CD4-positive, alpha-beta T cell treated with Interleukin-10 for 1 hour (primary cell): ENCODE measurements around the gene MUC2.

Experiments used
- DNase-seq: peaks from one replicate; pipeline ENCODE4 v3.0.0-alpha.2; 2020

Gene MUC2

DNA sequence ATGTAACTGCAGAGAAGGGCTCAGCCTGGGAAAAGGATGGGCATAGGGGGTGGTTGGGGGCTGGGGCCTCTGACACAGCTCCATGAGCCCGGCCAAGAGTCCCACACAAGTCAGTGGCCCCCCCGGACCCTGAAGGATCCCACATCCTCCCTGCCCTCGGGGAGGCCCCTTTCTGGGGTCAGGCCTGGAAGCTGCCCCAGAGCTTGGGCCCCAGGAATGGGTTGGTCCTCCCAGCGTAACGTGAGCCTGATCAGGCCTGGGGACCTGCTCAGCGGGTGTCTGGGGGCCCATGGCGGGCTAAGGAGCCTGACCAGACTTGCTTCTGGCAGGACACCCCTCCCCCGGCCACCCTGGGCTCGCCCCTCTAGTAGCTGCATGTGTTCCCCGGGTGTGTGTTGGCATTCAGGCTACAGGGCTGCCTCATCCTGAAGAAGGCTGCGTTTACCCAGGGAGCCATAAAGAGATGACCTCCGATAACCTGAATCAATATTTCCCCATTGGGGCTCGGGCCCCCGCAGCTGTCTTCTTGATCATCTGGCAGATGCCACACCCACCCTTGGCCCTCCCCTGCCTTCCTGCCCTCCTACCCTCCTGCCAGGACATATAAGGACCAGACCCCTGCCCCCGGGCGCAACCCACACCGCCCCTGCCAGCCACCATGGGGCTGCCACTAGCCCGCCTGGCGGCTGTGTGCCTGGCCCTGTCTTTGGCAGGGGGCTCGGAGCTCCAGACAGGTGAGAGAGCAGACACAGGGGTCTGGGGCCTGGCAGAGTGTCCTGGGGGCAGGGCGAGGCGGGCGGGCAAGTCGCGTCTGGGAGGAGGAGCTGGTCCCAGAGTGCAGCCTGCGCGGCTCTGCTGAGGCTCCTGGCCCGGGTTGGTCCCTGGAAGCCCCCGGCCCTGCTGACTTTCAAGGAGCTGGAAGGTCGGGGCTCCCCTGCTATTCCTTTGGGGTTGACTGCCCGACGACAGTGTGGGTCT is at the start of gene MUC2:
Gene MUC2, plus strand, starts transcription at position 631 of the 978 bp plus-strand sequence.
- DNase-seq, result no peak

- no peak for DNase-seq
These were observed 49.1 kb upstream of the MUC2 start for GRCh38 chr11:1025410-1026162.

DNA sequence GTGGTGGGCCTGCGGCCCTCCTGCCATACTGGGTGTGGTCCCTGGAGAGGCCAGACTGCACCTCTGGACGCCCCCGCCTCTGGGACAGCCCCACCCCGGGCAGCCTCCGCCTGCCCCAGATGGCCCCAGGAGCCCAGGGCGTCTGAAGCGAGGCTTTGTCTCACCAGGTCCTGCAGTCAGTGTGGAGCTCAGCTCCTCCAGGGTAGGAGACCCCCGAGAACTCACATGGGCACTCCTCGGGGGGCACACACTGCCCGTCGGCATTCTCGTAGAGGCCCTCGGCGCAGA is 48.6 kb upstream of the MUC2 start:
- DNase-seq, result no peak

DNA sequence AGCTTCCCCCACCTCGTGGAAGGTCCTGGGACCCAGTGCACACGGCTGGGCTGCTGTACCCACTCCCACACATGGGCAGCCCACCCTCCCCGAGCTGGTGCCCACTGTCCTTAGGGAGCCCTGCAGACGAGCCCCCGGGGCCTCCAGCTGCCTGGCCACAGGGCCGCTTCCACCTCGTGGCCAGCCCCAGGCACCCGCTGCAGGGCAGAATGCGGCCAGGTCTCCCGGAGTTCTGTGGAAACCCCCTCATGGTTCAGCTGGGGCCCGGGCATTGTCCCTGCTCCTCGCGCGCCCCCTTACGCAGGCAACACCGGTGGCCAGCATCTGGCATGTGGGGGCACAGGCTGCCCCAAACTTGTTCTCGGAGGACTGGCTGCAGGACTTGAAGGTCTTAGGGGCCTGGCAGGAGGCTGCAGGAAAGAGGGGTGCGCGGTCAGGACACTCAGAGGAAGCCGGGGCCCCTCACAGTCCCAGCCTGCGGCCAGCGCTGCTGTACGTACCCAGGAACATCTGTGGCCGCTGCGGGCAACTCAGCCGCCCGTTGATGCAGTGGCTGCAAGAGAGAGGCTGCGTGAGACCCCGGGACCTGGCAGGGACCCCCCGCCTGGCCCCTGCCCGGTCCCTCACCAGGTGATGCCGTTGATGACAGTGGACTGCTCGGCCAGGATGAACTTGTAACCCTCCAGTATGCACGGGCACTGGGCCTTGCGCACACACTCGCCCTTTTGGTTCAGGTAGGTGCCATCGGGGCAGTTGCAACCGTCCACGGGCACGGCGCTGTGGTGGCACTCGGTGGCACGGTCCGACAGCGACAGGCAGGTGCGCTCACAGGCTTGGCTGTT is 47.8 kb upstream of the MUC2 start:
- DNase-seq, result no peak

- no peak for DNase-seq
These were observed 47.0 kb upstream of the MUC2 start for GRCh38 chr11:1027483-1028290.

GRCh38 chr11:1028291-1028540 is 46.5 kb upstream of the MUC2 start:
- DNase-seq, result no peak

- DNase-seq, result no peak
These were observed 46.1 kb upstream of the MUC2 start for GRCh38 chr11:1028616-1029015.

GRCh38 chr11:1029051-1029450 is 45.6 kb upstream of the MUC2 start:
- no peak for DNase-seq

DNA sequence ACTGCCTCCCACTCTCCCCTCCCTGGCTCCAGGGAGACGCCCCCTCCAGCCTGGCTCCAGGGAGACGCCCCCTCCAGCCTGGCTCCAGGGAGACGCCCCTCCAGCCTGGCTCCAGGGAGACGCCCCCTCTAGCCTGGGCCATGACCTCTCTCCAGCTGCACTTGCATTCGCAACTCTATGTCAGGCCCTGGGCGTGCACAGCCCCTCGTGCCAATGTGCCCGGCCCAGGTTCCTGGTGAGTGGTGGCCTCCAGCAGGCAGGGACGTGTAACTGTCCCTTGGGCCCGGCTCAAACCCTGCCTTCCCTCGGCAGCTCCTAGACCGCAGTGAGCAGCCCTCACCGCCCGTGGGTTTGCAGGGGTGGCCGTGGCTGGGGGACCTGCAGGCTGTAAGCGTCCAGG is 45.0 kb upstream of the MUC2 start:
- no peak for DNase-seq

DNA sequence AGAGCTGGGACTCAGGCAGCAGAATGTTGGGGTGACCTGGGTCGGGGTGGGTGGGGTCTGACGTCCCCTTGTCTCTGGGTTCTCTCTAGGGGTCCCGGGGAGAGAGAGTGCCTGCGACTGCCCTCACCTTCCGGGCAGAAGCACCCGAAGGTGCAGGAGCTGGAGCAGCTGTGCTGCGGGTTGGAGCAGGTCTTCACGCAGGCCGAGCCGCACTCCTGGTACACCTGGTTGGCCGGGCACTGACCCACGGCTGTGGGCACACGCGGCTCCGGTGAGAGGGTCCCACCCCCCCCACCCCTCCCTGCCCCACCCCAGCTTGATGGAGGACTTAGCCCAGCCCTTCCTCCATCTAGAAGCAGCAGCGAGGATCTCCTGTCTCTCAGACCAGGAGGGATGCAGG is 44.6 kb upstream of the MUC2 start:
- DNase-seq, result no peak

GRCh38 chr11:1030556-1030955 is 44.1 kb upstream of the MUC2 start:
- no peak for DNase-seq

- no peak for DNase-seq
These were observed 43.4 kb upstream of the MUC2 start for GRCh38 chr11:1031121-1031899.

DNA sequence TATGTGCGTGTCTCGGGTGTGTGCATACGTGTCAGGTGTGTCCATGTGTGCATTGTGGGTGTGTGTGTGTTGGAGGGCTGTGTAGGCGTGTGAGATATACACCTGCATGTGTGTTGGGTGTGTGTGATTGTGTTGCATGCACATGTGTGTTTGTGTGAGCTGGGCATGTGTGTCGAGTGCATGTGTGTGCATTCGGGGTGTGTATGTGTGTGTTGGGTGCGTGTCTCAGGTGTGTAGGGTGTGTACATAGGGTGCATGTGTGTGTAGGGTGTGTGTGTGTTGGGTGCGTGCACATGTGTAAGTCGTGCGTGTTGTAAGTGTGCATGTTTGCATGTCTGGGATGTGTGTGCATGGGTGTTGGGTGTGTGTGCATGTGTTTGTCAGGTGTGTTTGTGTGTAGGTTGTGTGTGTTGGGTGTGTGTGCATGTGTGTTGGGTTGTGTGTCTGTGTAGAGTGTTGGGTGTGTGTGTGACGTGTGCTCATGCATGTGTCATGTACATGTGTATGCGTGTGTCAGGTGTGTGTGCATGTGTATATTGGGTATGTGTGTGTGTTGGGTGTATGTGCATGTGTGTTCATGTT is 42.3 kb upstream of the MUC2 start:
- DNase-seq, result no peak

- no peak for DNase-seq
These were observed 41.5 kb upstream of the MUC2 start for GRCh38 chr11:1033016-1033798.

GRCh38 chr11:1034001-1034400 is 40.7 kb upstream of the MUC2 start:
- no peak for DNase-seq

- no peak for DNase-seq
These were observed 40.0 kb upstream of the MUC2 start for GRCh38 chr11:1034456-1035295.

GRCh38 chr11:1035577-1036283 is 38.9 kb upstream of the MUC2 start:
- no peak for DNase-seq

- DNase-seq, result no peak
These were observed 38.3 kb upstream of the MUC2 start, which contains the start of gene MUC6 for GRCh38 chr11:1036303-1036923. Gene MUC6 (minus strand): TSS chr11:1036718. CDS start chr11:1036655, 63 bp downstream.
